ENCODE measurements around the gene TOMM7. TPM values are rescaled to one million over a fixed set of nuclear protein-coding genes. Genes with fewer than 3 reads are reported as not detected.

The TOMM7 gene
- total and polyA plus RNA-seq, 9 of the 15 experiments (the other 6 are each of a cell fraction or from before 2014, with no cell fraction given): 283 to 1,717 (median 638) TPM

- TF ChIP-seq ZNF318 (IDR thresholded peaks at IDR 0.05; ENCODE audit: borderline replicate concordance in 1 of 2, low read depth in 1 of 2) (no peak), SIN3B (IDR thresholded peaks at IDR 0.05; ENCODE audit: low read depth) (no peak; the same call in 1 of the 2 replicates), PATZ1 (CRISPR knock-in tag; IDR thresholded peaks at IDR 0.05; ENCODE audit: borderline replicate concordance) (no peak), MAFF (IDR thresholded peaks at IDR 0.05; ENCODE audit: low read length) (no peak), MED1 (CRISPR knock-in tag; IDR thresholded peaks at IDR 0.05; ENCODE audit: borderline replicate concordance) (no peak), STAT5B (CRISPR knock-in tag; IDR thresholded peaks at IDR 0.05) (no peak), PBX2 (CRISPR knock-in tag; IDR thresholded peaks at IDR 0.05; ENCODE audit: low read depth) (no peak), PBX2 (tag; conservative IDR thresholded peaks at IDR 0.05; ENCODE audit: low read depth) (no peak), E2F8 (IDR thresholded peaks at IDR 0.05; ENCODE audit: low read depth, partially characterized antibody) (no peak)
These were observed 31.8 kb upstream of the TOMM7 start (continued) for GRCh38 chr7:22854158-22855048.

All from K562 (cell line).